ENCODE data around the gene FMNL2. TPM values are rescaled to one million over a fixed set of nuclear protein-coding genes. Genes with fewer than 3 reads are reported as not detected.

Gene FMNL2
- polyA plus RNA-seq, 3 donors, result 0.28 to 3.2 (median 0.71) TPM

- Histone ChIP-seq H3K9me3 (replicated peaks in 1 of 2; ENCODE audit: control insufficient read depth in 1 of 2, insufficient read depth in 1 of 2, low read length in 2 of 2) (peaks cover 0 to 5% of the 10 kb centered on the region in 2 donors), H3K4me2 (replicated peaks; ENCODE audit: extremely low read depth, low read length, poor library complexity, severe bottlenecking) (no peak overlapping the region), H3K27me3 (ENCODE audit: control insufficient read depth in 2 of 2, insufficient read depth in 2 of 2, low read length in 2 of 2) (no peaks in the 10 kb centered on the region), H3K36me3 (replicated peaks in 1 of 2; ENCODE audit: control insufficient read depth in 1 of 2, insufficient read depth in 2 of 2, low read length in 2 of 2) (no peaks in the 10 kb centered on the region), H2AFZ (ENCODE audit: insufficient read depth, low read depth, low read length, poor library complexity, severe bottlenecking) (no peak overlapping the region), H3K4me3 (replicated peaks in 1 of 3; ENCODE audit: low read depth in 2 of 3, low read length in 3 of 3) (no peak overlapping the region), H4K20me1 (ENCODE audit: insufficient read depth, low read length) (no peaks in the 10 kb centered on the region), H3K79me2 (ENCODE audit: insufficient read depth, low read length) (no peaks in the 10 kb centered on the region), H3K9ac (ENCODE audit: insufficient read depth, low read length, poor library complexity, severe bottlenecking) (no peak overlapping the region), H3K27ac (ENCODE audit: low read depth in 1 of 2, low read length in 2 of 2) (no peak overlapping the region), H3K4me1 (ENCODE audit: control insufficient read depth in 1 of 2, insufficient read depth in 2 of 2, low read length in 2 of 2) (no peaks in the 10 kb centered on the region)
- H3K4me3 Mint-ChIP-seq, result no peak overlapping the region
- WGBS (ENCODE audit: insufficient coverage), result 92% methylated on average over 4 of the region's 5 CpGs
- H3K27me3 Mint-ChIP-seq (ENCODE audit: low read depth in 3 of 3), result peaks cover 0 to 1% (median 0%) of the 10 kb centered on the region in 3 donors
- peaks cover 12% of the 10 kb centered on the region for H3K4me1 Mint-ChIP-seq
- H3K36me3 Mint-ChIP-seq, result no peaks in the 10 kb centered on the region
- intact Hi-C loops (cut with micrococcal nuclease), result no loop called here
- no peak for TF ChIP-seq CTCF (IDR thresholded peaks at IDR 0.05)
- DNase-seq, result no peak
- peaks cover 0 to 11% (median 3%) of the 10 kb centered on the region in 7 donors for H3K9me3 Mint-ChIP-seq
- H3K27ac Mint-ChIP-seq, result no peak overlapping the region
These were observed 166.7 kb downstream of the FMNL2 start for GRCh38 chr2:152501666-152502065.

GRCh38 chr2:152504618-152505017, 169.6 kb downstream of the FMNL2 start:
- no peaks in the 10 kb centered on the region for H4K20me1 ChIP-seq (ENCODE audit: insufficient read depth, low read length)
- H3K27ac Mint-ChIP-seq, result no peak overlapping the region
- no peak overlapping the region for H3K4me2 ChIP-seq (replicated peaks; ENCODE audit: extremely low read depth, low read length, poor library complexity, severe bottlenecking)
- no peaks in the 10 kb centered on the region for H3K36me3 ChIP-seq (replicated peaks in 1 of 2; ENCODE audit: control insufficient read depth in 1 of 2, insufficient read depth in 2 of 2, low read length in 2 of 2)
- no peak overlapping the region for H3K27ac ChIP-seq (ENCODE audit: low read depth in 1 of 2, low read length in 2 of 2)
- DNase-seq, result no peak
- H3K4me1 Mint-ChIP-seq, result peaks cover 6% of the 10 kb centered on the region
- H3K9me3 Mint-ChIP-seq, result peaks cover 0 to 11% (median 0%) of the 10 kb centered on the region in 7 donors
- H3K36me3 Mint-ChIP-seq, result no peaks in the 10 kb centered on the region
- no peaks in the 10 kb centered on the region for H3K27me3 ChIP-seq (ENCODE audit: control insufficient read depth in 2 of 2, insufficient read depth in 2 of 2, low read length in 2 of 2)
- H3K4me3 ChIP-seq (replicated peaks in 1 of 3; ENCODE audit: low read depth in 2 of 3, low read length in 3 of 3), result no peak overlapping the region
- peaks cover 0 to 5% of the 10 kb centered on the region in 2 donors for H3K9me3 ChIP-seq (replicated peaks in 1 of 2; ENCODE audit: control insufficient read depth in 1 of 2, insufficient read depth in 1 of 2, low read length in 2 of 2)
- TF ChIP-seq CTCF (IDR thresholded peaks at IDR 0.05), result no peak
- no peak overlapping the region for H3K4me3 Mint-ChIP-seq
- peaks cover 0 to 1% (median 0%) of the 10 kb centered on the region in 3 donors for H3K27me3 Mint-ChIP-seq (ENCODE audit: low read depth in 3 of 3)
- no peaks in the 10 kb centered on the region for H3K79me2 ChIP-seq (ENCODE audit: insufficient read depth, low read length)
- WGBS (ENCODE audit: insufficient coverage), result 100% methylated on average over 2 of the region's 3 CpGs
- H3K4me1 ChIP-seq (ENCODE audit: control insufficient read depth in 1 of 2, insufficient read depth in 2 of 2, low read length in 2 of 2), result no peaks in the 10 kb centered on the region
- intact Hi-C loops (cut with micrococcal nuclease), result no loop called here
- H2AFZ ChIP-seq (ENCODE audit: insufficient read depth, low read depth, low read length, poor library complexity, severe bottlenecking), result no peak overlapping the region
- H3K9ac ChIP-seq (ENCODE audit: insufficient read depth, low read length, poor library complexity, severe bottlenecking), result no peak overlapping the region
